Measurements from ENCODE around the gene ARHGAP32. TPM values are rescaled to one million over a fixed set of nuclear protein-coding genes. Genes with fewer than 3 reads are reported as not detected.
A peak's percentile ranks its signal among the peaks of the same experiment; 100 is the strongest.

The ARHGAP32 gene
- total and polyA plus RNA-seq, 2 experiments from 2014 or later, result 9.9 to 17.3 TPM

- Histone ChIP-seq H3K27ac (no peak overlapping the region), H3K9me3 (ENCODE audit: low read depth) (no peaks in the 10 kb centered on the region), H3K9me2 (replicated peaks; ENCODE audit: insufficient read depth) (no peaks in the 10 kb centered on the region), H3K27me3 (no peaks in the 10 kb centered on the region), H3K4me2 (peak overlapping the region; percentile 9), H3K4me1 (ENCODE audit: insufficient read depth) (no peaks in the 10 kb centered on the region), H4K20me1 (ENCODE audit: insufficient read depth, poor library complexity, severe bottlenecking) (no peaks in the 10 kb centered on the region), H3K79me2 (no peaks in the 10 kb centered on the region), H3K4me3 (no peak overlapping the region), H3K36me3 (replicated peaks; ENCODE audit: insufficient read depth, low read depth) (no peaks in the 10 kb centered on the region), H2AFZ (no peak overlapping the region)
- DNase-seq (ENCODE audit: low spot score), result no peak
- no peak for TF ChIP-seq CTCF (IDR thresholded peaks at IDR 0.05; ENCODE audit: poor library complexity)
- no peak for TF ChIP-seq EZH2phosphoT487 (IDR thresholded peaks at IDR 0.05; ENCODE audit: low read depth, severe bottlenecking, unreplicated experiment)
- no peak for TF ChIP-seq EZH2 (IDR thresholded peaks at IDR 0.05; ENCODE audit: borderline replicate concordance)
- WGBS (ENCODE audit: low lambda C conversion rate, missing lambda C conversion rate), result 59% methylated on average over 2 of the region's 2 CpGs
Observed at GRCh38 chr11:129018126-129018525, 174.0 kb downstream of the ARHGAP32 start.

GRCh38 chr11:129013737-129014475 is 178.2 kb downstream of the ARHGAP32 start:
- peak; percentile 54 for DNase-seq (ENCODE audit: low spot score)
- TF ChIP-seq EZH2 (IDR thresholded peaks at IDR 0.05; ENCODE audit: borderline replicate concordance) (no peak), CTCF (IDR thresholded peaks at IDR 0.05; ENCODE audit: poor library complexity) (no peak), EZH2phosphoT487 (IDR thresholded peaks at IDR 0.05; ENCODE audit: low read depth, severe bottlenecking, unreplicated experiment) (no peak)
- H3K4me1 ChIP-seq (ENCODE audit: insufficient read depth), result peaks cover 4% of the 10 kb centered on the region

GRCh38 chr11:129012880-129013279 is 179.2 kb downstream of the ARHGAP32 start:
- no peaks in the 10 kb centered on the region for H3K9me2 ChIP-seq (replicated peaks; ENCODE audit: insufficient read depth)
- no peaks in the 10 kb centered on the region for H3K9me3 ChIP-seq (ENCODE audit: low read depth)
- no peak overlapping the region for H2AFZ ChIP-seq
- no peaks in the 10 kb centered on the region for H3K27me3 ChIP-seq
- H3K36me3 ChIP-seq (replicated peaks; ENCODE audit: insufficient read depth, low read depth), result no peaks in the 10 kb centered on the region
- TF ChIP-seq EZH2 (IDR thresholded peaks at IDR 0.05; ENCODE audit: borderline replicate concordance), result no peak
- no peak for TF ChIP-seq EZH2phosphoT487 (IDR thresholded peaks at IDR 0.05; ENCODE audit: low read depth, severe bottlenecking, unreplicated experiment)
- no peak for TF ChIP-seq CTCF (IDR thresholded peaks at IDR 0.05; ENCODE audit: poor library complexity)
- no peak overlapping the region for H3K4me3 ChIP-seq
- WGBS (ENCODE audit: low lambda C conversion rate, missing lambda C conversion rate), result 86% methylated on average over 4 of the region's 4 CpGs
- no peak for DNase-seq (ENCODE audit: low spot score)
- H3K27ac ChIP-seq, result peak overlapping the region; percentile 17
- peaks cover 4% of the 10 kb centered on the region for H3K4me1 ChIP-seq (ENCODE audit: insufficient read depth)
- no peaks in the 10 kb centered on the region for H4K20me1 ChIP-seq (ENCODE audit: insufficient read depth, poor library complexity, severe bottlenecking)
- no peak overlapping the region for H3K4me2 ChIP-seq
- no peaks in the 10 kb centered on the region for H3K79me2 ChIP-seq

More at GRCh38 chr11:129013737-129014475, 178.2 kb downstream of the ARHGAP32 start:
- H3K4me2 ChIP-seq, result no peak overlapping the region
- no peaks in the 10 kb centered on the region for H3K79me2 ChIP-seq
- no peaks in the 10 kb centered on the region for H4K20me1 ChIP-seq (ENCODE audit: insufficient read depth, poor library complexity, severe bottlenecking)
- no peaks in the 10 kb centered on the region for H3K9me3 ChIP-seq (ENCODE audit: low read depth)
- H3K36me3 ChIP-seq (replicated peaks; ENCODE audit: insufficient read depth, low read depth), result no peaks in the 10 kb centered on the region
- peak overlapping the region; percentile 2 for H3K27ac ChIP-seq
- WGBS (ENCODE audit: low lambda C conversion rate, missing lambda C conversion rate), result 52% methylated on average over 5 of the region's 5 CpGs
- no peak overlapping the region for H3K4me3 ChIP-seq
- no peak overlapping the region for H2AFZ ChIP-seq
- no peaks in the 10 kb centered on the region for H3K9me2 ChIP-seq (replicated peaks; ENCODE audit: insufficient read depth)
- no peaks in the 10 kb centered on the region for H3K27me3 ChIP-seq

Measured in hepatocyte (in vitro differentiated cells).